Cardiac muscle cell (in vitro differentiated cells and primary cell): Measurements from ENCODE around the gene ACTR3. TPM values are rescaled to one million over a fixed set of nuclear protein-coding genes. Genes with fewer than 3 reads are reported as not detected.

Experiments
- DNase-seq, 2 donors: peaks; one replicate each; pipeline versions ENCODE4 v3.0.0 to v3.0.0-alpha.2; 2010 to 2017; ENCODE audit warnings: low read depth in 1 of 2, low spot score in 1 of 2
- H3K27ac ChIP-seq: fragments of 200-600 bp; sonication (generic); 2 replicates; pipeline ENCODE4 v1.5.1; 2016
- H3K27me3 ChIP-seq: fragments of 200-600 bp; sonication (generic); 2 replicates; pipeline ENCODE4 v1.6.0; 2016; ENCODE audit warnings: control low read depth
- H3K36me3 ChIP-seq: fragments of 200-600 bp; sonication (generic); 2 replicates; pipeline ENCODE4 v1.5.1; 2016; ENCODE audit warnings: control low read depth
- H3K4me1 ChIP-seq: fragments of 200-600 bp; sonication (generic); 2 replicates; pipeline ENCODE4 v1.8.1; 2017; ENCODE audit warnings: low read depth, mild to moderate bottlenecking, mixed run types
- H3K4me3 ChIP-seq: fragments of 200-600 bp; sonication (generic); 2 replicates; pipeline ENCODE4 v1.5.1; 2016; ENCODE audit warnings: mild to moderate bottlenecking
- H3K9me3 ChIP-seq: fragments of 200-600 bp; sonication (generic); 2 replicates; pipeline ENCODE4 v1.5.1; 2017; ENCODE audit warnings: low read depth, mild to moderate bottlenecking, control low read depth
- polyA plus RNA-seq: library from polyadenylated mRNA; unstranded; fragments of >200 nt; fragmentation: Nextera tagmentation; extraction: Ambion mirVana; gene quantifications from 2 replicates; pipeline ENCODE4 v1.2.1, GENCODE V29; 2016
- total RNA-seq: library from RNA; depleted of rRNA; stranded (reverse); fragments of >200 nt; gene quantifications from 2 replicates; pipeline ENCODE4 v1.2.3, GENCODE V29; 2016
- TF ChIP-seq, protein P1 (sequence below): IDR thresholded peaks from 2 replicates; pipeline ENCODE4 v1.5.1; 2012; ENCODE audit warnings: low read depth, mild to moderate bottlenecking, low read length

The ACTR3 gene
- total and polyA plus RNA-seq, 2 experiments from 2014 or later: 64.5 to 125 TPM

- no peaks in the 10 kb centered on the region for H3K9me3 ChIP-seq
- H3K4me1 ChIP-seq: peaks cover 18% of the 10 kb centered on the region
- DNase-seq: peak in 1 of 2 donors; percentile 22
- H3K4me3 ChIP-seq: no peak overlapping the region
- H3K27me3 ChIP-seq: no peaks in the 10 kb centered on the region
- TF ChIP-seq, protein P1, sequence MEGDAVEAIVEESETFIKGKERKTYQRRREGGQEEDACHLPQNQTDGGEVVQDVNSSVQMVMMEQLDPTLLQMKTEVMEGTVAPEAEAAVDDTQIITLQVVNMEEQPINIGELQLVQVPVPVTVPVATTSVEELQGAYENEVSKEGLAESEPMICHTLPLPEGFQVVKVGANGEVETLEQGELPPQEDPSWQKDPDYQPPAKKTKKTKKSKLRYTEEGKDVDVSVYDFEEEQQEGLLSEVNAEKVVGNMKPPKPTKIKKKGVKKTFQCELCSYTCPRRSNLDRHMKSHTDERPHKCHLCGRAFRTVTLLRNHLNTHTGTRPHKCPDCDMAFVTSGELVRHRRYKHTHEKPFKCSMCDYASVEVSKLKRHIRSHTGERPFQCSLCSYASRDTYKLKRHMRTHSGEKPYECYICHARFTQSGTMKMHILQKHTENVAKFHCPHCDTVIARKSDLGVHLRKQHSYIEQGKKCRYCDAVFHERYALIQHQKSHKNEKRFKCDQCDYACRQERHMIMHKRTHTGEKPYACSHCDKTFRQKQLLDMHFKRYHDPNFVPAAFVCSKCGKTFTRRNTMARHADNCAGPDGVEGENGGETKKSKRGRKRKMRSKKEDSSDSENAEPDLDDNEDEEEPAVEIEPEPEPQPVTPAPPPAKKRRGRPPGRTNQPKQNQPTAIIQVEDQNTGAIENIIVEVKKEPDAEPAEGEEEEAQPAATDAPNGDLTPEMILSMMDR: no peak
- no peak overlapping the region for H3K27ac ChIP-seq
- no peaks in the 10 kb centered on the region for H3K36me3 ChIP-seq
Observed at GRCh38 chr2:113967272-113967671, 77.4 kb downstream of the ACTR3 start.

- H3K4me1 ChIP-seq: no peaks in the 10 kb centered on the region
- no peak overlapping the region for H3K4me3 ChIP-seq
- TF ChIP-seq, protein P1: no peak
- H3K36me3 ChIP-seq: no peaks in the 10 kb centered on the region
- H3K27me3 ChIP-seq: no peaks in the 10 kb centered on the region
- H3K9me3 ChIP-seq: no peaks in the 10 kb centered on the region
- no peak overlapping the region for H3K27ac ChIP-seq
- no peak for DNase-seq
Observed at GRCh38 chr2:113972766-113973165, 82.9 kb downstream of the ACTR3 start.

DNA sequence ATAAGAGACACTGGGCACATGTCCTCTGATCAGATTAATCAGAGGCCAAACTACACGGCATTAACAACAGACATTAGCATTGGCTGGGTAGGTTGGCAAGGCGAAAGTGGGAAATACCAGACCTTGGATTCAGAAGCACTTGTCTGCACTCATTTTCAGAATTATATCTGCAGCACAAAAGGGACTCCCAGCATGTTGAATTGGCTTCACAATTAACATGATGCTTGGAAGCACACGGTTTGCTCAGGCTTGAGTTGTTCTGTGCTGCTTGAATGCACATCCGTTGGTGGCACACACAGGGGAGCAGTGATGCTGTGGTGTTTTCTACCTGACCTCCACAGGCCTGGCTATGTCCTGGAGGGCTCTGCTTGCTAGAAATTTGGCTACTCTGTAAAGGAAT is 83.9 kb downstream of the ACTR3 start:
- no peak for DNase-seq
- H3K27ac ChIP-seq: no peak overlapping the region
- H3K4me3 ChIP-seq: no peak overlapping the region
- no peaks in the 10 kb centered on the region for H3K4me1 ChIP-seq
- no peaks in the 10 kb centered on the region for H3K9me3 ChIP-seq
- H3K36me3 ChIP-seq: no peaks in the 10 kb centered on the region
- TF ChIP-seq, protein P1: no peak
- H3K27me3 ChIP-seq: no peaks in the 10 kb centered on the region

DNA sequence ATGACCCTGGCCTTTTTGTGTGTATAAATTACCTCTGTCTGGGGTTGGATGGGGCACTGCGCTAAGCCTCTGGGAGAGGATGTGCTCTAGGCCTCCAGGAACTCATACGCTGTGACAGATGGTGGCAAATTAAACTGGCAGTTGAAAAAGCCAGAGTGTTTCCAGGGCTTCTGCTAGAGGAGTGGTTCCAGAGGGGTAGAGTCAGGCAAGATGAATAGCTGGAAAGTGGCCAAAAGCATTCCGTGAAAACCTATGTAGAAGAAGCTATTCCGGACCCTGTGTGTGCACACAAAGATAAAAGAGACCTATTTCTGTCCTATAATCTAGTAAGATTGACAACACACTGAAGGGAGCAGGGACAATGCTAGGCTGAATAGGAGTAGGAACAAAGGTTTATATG is 84.8 kb downstream of the ACTR3 start:
- TF ChIP-seq, protein P1: no peak
- no peaks in the 10 kb centered on the region for H3K4me1 ChIP-seq
- H3K9me3 ChIP-seq: no peaks in the 10 kb centered on the region
- DNase-seq: no peak
- no peak overlapping the region for H3K27ac ChIP-seq
- no peak overlapping the region for H3K4me3 ChIP-seq
- H3K36me3 ChIP-seq: no peaks in the 10 kb centered on the region
- H3K27me3 ChIP-seq: no peaks in the 10 kb centered on the region

- H3K4me1 ChIP-seq: no peaks in the 10 kb centered on the region
Observed at GRCh38 chr2:113976277-113976928, 86.5 kb downstream of the ACTR3 start.

More at GRCh38 chr2:113976277-113976928, 86.5 kb downstream of the ACTR3 start:
- no peak overlapping the region for H3K27ac ChIP-seq
- DNase-seq: no peak
- no peak overlapping the region for H3K4me3 ChIP-seq
- H3K9me3 ChIP-seq: no peaks in the 10 kb centered on the region
- H3K36me3 ChIP-seq: no peaks in the 10 kb centered on the region
- H3K27me3 ChIP-seq: no peaks in the 10 kb centered on the region
- TF ChIP-seq, protein P1: no peak
